Neuronal stem cell (in vitro differentiated cells): ENCODE data around the gene TPD52L1.
A peak's percentile ranks its signal among the peaks of the same experiment; 100 is the strongest.

Experiments
- DNase-seq: peaks from one replicate; pipeline ENCODE4 v3.0.0-alpha.2; 2013; ENCODE audit warnings: low spot score
- H2AFZ ChIP-seq: one replicate; pipeline ENCODE4 v1.6.1; 2013; ENCODE audit warnings: mild to moderate bottlenecking, low read length, inconsistent platforms
- H2AK5ac ChIP-seq: 2 replicates; pipeline ENCODE4 v1.6.1; 2013; ENCODE audit warnings: low read depth, mild to moderate bottlenecking, inconsistent platforms, low read length, moderate library complexity, mixed read lengths
- H2BK120ac ChIP-seq: 2 replicates; pipeline ENCODE4 v1.6.1; 2013; ENCODE audit warnings: low read depth, mild to moderate bottlenecking, inconsistent platforms, low read length, moderate library complexity, mixed read lengths
- H2BK12ac ChIP-seq: one replicate; pipeline ENCODE4 v1.6.1; 2013; ENCODE audit warnings: low read length, inconsistent platforms
- H2BK15ac ChIP-seq: 2 replicates; pipeline ENCODE4 v1.6.1; 2013; ENCODE audit warnings: mild to moderate bottlenecking, low read length, inconsistent platforms, mixed read lengths
- H2BK5ac ChIP-seq: one replicate; pipeline ENCODE4 v1.6.1; 2013; ENCODE audit warnings: inconsistent platforms, mild to moderate bottlenecking, low read length, moderate library complexity
- H3K14ac ChIP-seq: one replicate; pipeline ENCODE4 v1.6.1; 2013; ENCODE audit warnings: low read length, inconsistent platforms
- H3K18ac ChIP-seq: 2 replicates; pipeline ENCODE4 v1.6.1; 2013; ENCODE audit warnings: low read length, inconsistent platforms
- H3K23ac ChIP-seq: 2 replicates; pipeline ENCODE4 v1.6.1; 2013; ENCODE audit warnings: low read depth, mild to moderate bottlenecking, mixed read lengths, low read length, inconsistent platforms; ENCODE audit not compliant: poor library complexity
- H3K27ac ChIP-seq: replicated peaks from 3 replicates; pipeline ENCODE4 v1.5.1; 2013; ENCODE audit warnings: low read length, inconsistent platforms
- H3K27me3 ChIP-seq, 3 experiments: 2 replicates each; pipeline ENCODE4 v1.6.1; 2013; ENCODE audit warnings: low read length in 3 of 3, mild to moderate bottlenecking in 2 of 3, inconsistent platforms in 1 of 3, low read depth in 1 of 3, mixed read lengths in 1 of 3, moderate library complexity in 1 of 3; ENCODE audit not compliant: control insufficient read depth in 3 of 3, insufficient read depth in 3 of 3
- H3K36me3 ChIP-seq, 2 donors: replicated peaks in 1 of 2; 2 replicates each; pipeline ENCODE4 v1.6.1; 2013; ENCODE audit warnings: low read length in 2 of 2; ENCODE audit not compliant: control insufficient read depth in 2 of 2, insufficient read depth in 2 of 2
- H3K4ac ChIP-seq: 2 replicates; pipeline ENCODE4 v1.6.1; 2013; ENCODE audit warnings: inconsistent platforms, mild to moderate bottlenecking, low read length, moderate library complexity
- H3K4me1 ChIP-seq, 2 donors: 1 replicate in 1 of 2; 2 replicates in 1 of 2; pipeline ENCODE4 v1.6.1; 2013; ENCODE audit warnings: low read length in 2 of 2, low read depth in 1 of 2; ENCODE audit not compliant: control insufficient read depth in 2 of 2, insufficient read depth in 1 of 2
- H3K4me2 ChIP-seq: one replicate; pipeline ENCODE4 v1.6.1; 2013; ENCODE audit warnings: mild to moderate bottlenecking, low read length, inconsistent platforms; ENCODE audit not compliant: insufficient read depth, poor library complexity, severe bottlenecking
- H3K4me3 ChIP-seq, 2 donors: 2 replicates each; pipeline ENCODE4 v1.5.1; 2013; ENCODE audit warnings: low read length in 2 of 2, mild to moderate bottlenecking in 2 of 2, inconsistent platforms in 1 of 2, moderate library complexity in 1 of 2
- H3K79me1 ChIP-seq: one replicate; pipeline ENCODE4 v1.6.1; 2013; ENCODE audit warnings: low read depth, mild to moderate bottlenecking, inconsistent platforms, low read length, moderate library complexity
- H3K9ac ChIP-seq: one replicate; pipeline ENCODE4 v1.6.1; 2013; ENCODE audit warnings: mild to moderate bottlenecking, low read depth, low read length, inconsistent platforms; ENCODE audit not compliant: poor library complexity
- H3K9me3 ChIP-seq, 2 donors: replicated peaks in 1 of 2; 2 replicates each; pipeline versions ENCODE3 to v1.6.1; 2013; ENCODE audit warnings: low read length in 2 of 2, mild to moderate bottlenecking in 2 of 2, inconsistent platforms in 1 of 2, low read depth in 1 of 2, mixed read lengths in 1 of 2, moderate library complexity in 1 of 2; ENCODE audit not compliant: control insufficient read depth in 2 of 2, insufficient read depth in 1 of 2
- H4K8ac ChIP-seq: one replicate; pipeline ENCODE4 v1.6.1; 2013; ENCODE audit warnings: low read depth, mild to moderate bottlenecking, inconsistent platforms, low read length, moderate library complexity
- H4K91ac ChIP-seq: one replicate; pipeline ENCODE4 v1.6.1; 2013; ENCODE audit warnings: low read length, low read depth, mild to moderate bottlenecking, inconsistent platforms; ENCODE audit not compliant: poor library complexity
- WGBS, 2 donors: extraction: QIAGEN DNeasy Blood & Tissue Kit; methylation state at CpG; one replicate each; pipeline ENCODE4 v1.1.7; 2013; ENCODE audit warnings: missing lambda C conversion rate in 2 of 2, mixed read lengths in 1 of 2; ENCODE audit not compliant: insufficient read length in 2 of 2, insufficient replicate concordance in 1 of 2; ENCODE audit errors: extremely low coverage in 2 of 2; 5-methylcytosine and 5-hydroxymethylcytosine counted together

The TPD52L1 gene

GRCh38 chr6:125222531-125223455 lies 69.2 kb downstream of the TPD52L1 start:
- H2BK5ac ChIP-seq, result no peak overlapping the region
- no CpG with 5 or more reads among the region's 4 CpGs for WGBS, 2 donors

DNA sequence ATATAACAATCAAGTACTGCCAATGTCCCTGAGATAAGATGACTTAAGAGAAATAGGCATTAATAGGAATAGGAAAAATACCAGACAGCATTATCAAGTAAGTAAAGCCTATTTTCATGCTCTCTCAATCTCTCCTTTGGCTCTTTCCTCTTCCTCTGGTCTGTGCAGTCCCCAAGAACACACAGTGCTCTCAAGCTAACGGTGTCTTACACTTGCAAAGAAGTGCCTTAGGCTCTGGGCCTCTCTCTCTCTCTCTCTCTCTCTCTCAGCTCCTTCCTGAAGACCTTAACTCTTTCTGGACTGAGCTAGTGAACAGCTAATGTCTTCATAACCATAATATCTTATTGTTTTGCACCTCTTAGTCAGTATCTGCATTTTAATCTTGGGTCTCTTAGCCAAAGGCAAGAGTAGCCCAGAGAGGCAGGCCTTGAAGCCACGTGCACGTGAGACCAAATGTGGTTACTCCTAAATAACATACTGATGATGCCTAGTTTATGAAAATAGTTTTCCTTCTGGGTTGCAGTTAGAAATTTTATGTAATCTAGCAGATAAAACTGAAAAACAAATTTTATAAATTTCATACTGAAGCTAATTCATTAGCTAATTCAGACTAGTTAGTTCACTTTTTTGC lies 70.8 kb downstream of the TPD52L1 start:
- Histone ChIP-seq H3K18ac (no peak overlapping the region), H3K27ac (no peak overlapping the region), H2BK12ac (no peak overlapping the region), H3K14ac (no peak overlapping the region), H2BK5ac (no peak overlapping the region), H2AK5ac (no peak overlapping the region), H3K27me3 (no peaks in the 10 kb centered on the region), H2BK15ac (no peak overlapping the region), H3K4ac (no peak overlapping the region), H3K9ac (no peak overlapping the region), H4K8ac (no peak overlapping the region), H3K23ac (no peak overlapping the region), H3K9me3 (no peaks in the 10 kb centered on the region), H2BK120ac (no peak overlapping the region), H3K4me3 (no peak overlapping the region), H3K4me1 (peaks cover 8 to 12% of the 10 kb centered on the region in 2 donors), H4K91ac (no peak overlapping the region), H2AFZ (peak overlapping the region; percentile 54), H3K36me3 (no peaks in the 10 kb centered on the region), H3K4me2 (no peak overlapping the region), H3K79me1 (no peaks in the 10 kb centered on the region)
- DNase-seq, result no peak
- no CpG with 5 or more reads among the region's 3 CpGs for WGBS, 2 donors

More at GRCh38 chr6:125222531-125223455, 69.2 kb downstream of the TPD52L1 start:
- H3K4me1 ChIP-seq, result peaks cover 10 to 12% of the 10 kb centered on the region in 2 donors
- H3K27me3 ChIP-seq, result no peaks in the 10 kb centered on the region
- H3K27ac ChIP-seq, result no peak overlapping the region
- H3K14ac ChIP-seq, result no peak overlapping the region
- no peak overlapping the region for H3K4me2 ChIP-seq
- H2BK120ac ChIP-seq, result no peak overlapping the region
- H2BK15ac ChIP-seq, result no peak overlapping the region
- H3K23ac ChIP-seq, result no peak overlapping the region
- no peak overlapping the region for H4K91ac ChIP-seq
- no peak overlapping the region for H4K8ac ChIP-seq
- H2AFZ ChIP-seq, result peak overlapping the region; percentile 35
- no peak overlapping the region for H3K4ac ChIP-seq
- no peak overlapping the region for H3K9ac ChIP-seq
- no peaks in the 10 kb centered on the region for H3K79me1 ChIP-seq
- no peak overlapping the region for H2AK5ac ChIP-seq
- no peaks in the 10 kb centered on the region for H3K36me3 ChIP-seq
- no peak for DNase-seq
- H3K18ac ChIP-seq, result no peak overlapping the region
- H3K9me3 ChIP-seq, result no peaks in the 10 kb centered on the region
- no peak overlapping the region for H2BK12ac ChIP-seq
- no peak overlapping the region for H3K4me3 ChIP-seq

DNA sequence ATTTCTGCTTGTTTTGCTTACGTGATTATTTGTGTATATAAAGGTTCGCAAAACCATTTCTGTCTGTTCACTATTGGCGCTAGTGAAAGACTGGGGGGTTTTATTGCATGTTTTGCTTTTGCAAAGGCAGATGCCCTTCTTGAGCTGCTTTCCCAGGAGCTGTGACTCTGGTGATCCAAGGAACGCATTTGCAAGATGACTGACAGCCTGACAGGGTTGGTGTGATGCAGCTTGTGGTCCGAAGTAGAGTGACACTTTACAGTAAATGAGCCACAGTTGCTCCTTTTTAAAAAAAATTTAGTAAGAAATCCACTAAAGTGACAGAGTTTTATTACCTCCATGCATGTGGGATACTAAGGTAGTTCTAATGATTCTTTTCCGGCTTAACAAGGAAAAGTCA lies 73.7 kb downstream of the TPD52L1 start:
- Histone ChIP-seq H3K27ac (no peak overlapping the region), H3K18ac (no peak overlapping the region), H3K9ac (no peak overlapping the region), H3K4ac (no peak overlapping the region), H3K14ac (no peak overlapping the region), H3K36me3 (no peaks in the 10 kb centered on the region), H3K4me1 (peaks cover 4% of the 10 kb centered on the region in 2 donors), H2BK15ac (no peak overlapping the region), H2BK5ac (no peak overlapping the region), H2AFZ (no peak overlapping the region), H4K91ac (no peak overlapping the region), H4K8ac (no peak overlapping the region), H3K4me2 (no peak overlapping the region), H2AK5ac (no peak overlapping the region), H3K9me3 (no peaks in the 10 kb centered on the region), H3K27me3 (no peaks in the 10 kb centered on the region), H3K79me1 (no peaks in the 10 kb centered on the region), H3K4me3 (no peak overlapping the region), H2BK120ac (no peak overlapping the region), H2BK12ac (no peak overlapping the region), H3K23ac (no peak overlapping the region)
- WGBS, 2 donors, result no CpG with 5 or more reads among the region's 6 CpGs
- DNase-seq, result no peak

DNA sequence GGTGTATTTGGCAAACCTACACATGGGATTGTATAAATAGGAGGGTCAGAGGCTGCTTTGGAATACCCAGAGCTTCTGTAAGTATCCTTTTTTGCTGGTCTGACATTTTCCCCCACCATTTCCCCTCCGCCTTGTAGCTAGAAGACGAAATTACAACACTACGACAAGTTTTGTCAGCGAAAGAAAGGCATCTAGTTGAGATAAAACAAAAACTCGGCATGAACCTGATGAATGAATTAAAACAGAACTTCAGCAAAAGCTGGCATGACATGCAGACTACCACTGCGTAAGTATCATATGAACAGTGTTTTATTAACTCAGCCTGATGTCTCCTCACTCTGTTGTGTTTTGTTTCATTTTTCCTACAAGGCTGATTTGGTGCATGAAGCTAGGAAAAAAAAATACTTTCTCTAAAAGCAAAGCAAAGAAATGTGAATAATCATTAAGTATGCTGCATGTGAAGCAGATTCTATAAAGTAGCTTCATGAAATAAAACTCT lies 75.5 kb downstream of the TPD52L1 start:
- Histone ChIP-seq H3K27me3 (no peaks in the 10 kb centered on the region), H3K4me3 (no peak overlapping the region), H3K18ac (no peak overlapping the region), H2BK15ac (no peak overlapping the region), H3K36me3 (no peaks in the 10 kb centered on the region), H2BK120ac (no peak overlapping the region), H3K9ac (no peak overlapping the region), H3K23ac (no peak overlapping the region), H4K8ac (no peak overlapping the region), H3K9me3 (no peaks in the 10 kb centered on the region), H2AK5ac (no peak overlapping the region), H2BK5ac (no peak overlapping the region), H3K14ac (no peak overlapping the region), H2BK12ac (no peak overlapping the region), H3K4me1 (no peaks in the 10 kb centered on the region), H2AFZ (peak overlapping the region; percentile 62), H4K91ac (no peak overlapping the region), H3K27ac (no peak overlapping the region), H3K4ac (no peak overlapping the region), H3K79me1 (no peaks in the 10 kb centered on the region), H3K4me2 (no peak overlapping the region)
- WGBS, 2 donors, result no CpG with 5 or more reads among the region's 6 CpGs
- no peak for DNase-seq
